ENCODE measurements around the gene TBL3.

DNA sequence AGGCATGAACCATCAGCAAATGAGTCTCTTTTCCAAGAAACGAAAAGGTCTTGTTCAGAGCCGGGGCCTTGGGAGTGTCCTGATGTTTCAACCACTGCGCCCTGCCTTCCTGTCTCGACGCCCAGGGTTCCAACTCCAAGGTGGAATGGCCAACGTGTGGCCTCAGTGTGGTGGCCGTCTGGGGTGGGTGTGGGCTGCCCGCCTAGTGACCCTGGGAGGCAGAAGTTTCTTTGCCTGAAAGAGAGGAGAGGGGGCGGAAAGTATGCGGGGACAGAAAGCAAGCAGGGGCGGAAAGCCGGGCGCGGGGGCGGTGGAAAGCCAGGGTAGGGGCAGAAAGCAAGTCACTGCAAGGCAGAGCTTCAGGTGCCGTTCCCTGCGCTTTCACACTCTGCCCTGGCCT, 32.9 kb upstream of the TBL3 start:
- TF ChIP-seq, protein P1, sequence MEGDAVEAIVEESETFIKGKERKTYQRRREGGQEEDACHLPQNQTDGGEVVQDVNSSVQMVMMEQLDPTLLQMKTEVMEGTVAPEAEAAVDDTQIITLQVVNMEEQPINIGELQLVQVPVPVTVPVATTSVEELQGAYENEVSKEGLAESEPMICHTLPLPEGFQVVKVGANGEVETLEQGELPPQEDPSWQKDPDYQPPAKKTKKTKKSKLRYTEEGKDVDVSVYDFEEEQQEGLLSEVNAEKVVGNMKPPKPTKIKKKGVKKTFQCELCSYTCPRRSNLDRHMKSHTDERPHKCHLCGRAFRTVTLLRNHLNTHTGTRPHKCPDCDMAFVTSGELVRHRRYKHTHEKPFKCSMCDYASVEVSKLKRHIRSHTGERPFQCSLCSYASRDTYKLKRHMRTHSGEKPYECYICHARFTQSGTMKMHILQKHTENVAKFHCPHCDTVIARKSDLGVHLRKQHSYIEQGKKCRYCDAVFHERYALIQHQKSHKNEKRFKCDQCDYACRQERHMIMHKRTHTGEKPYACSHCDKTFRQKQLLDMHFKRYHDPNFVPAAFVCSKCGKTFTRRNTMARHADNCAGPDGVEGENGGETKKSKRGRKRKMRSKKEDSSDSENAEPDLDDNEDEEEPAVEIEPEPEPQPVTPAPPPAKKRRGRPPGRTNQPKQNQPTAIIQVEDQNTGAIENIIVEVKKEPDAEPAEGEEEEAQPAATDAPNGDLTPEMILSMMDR (IDR thresholded peaks at IDR 0.05; ENCODE audit: insufficient read depth, low read depth, low read length), result no peak
- no peak for TF ChIP-seq EZH2 (IDR thresholded peaks at IDR 0.05; ENCODE audit: insufficient read depth, low read length)
